GM23338 (cell line): ENCODE results near the gene CYB5B.

Experiments
- CREB1 ChIP-seq: fragments of 250-450 bp; sonication (Bioruptor Pico); IDR thresholded peaks from 2 replicates; pipeline ENCODE4 v1.5.0; 2020; ENCODE audit warnings: low read depth, mild to moderate bottlenecking, moderate library complexity
- EZH2phosphoT487 ChIP-seq: fragments of 200-600 bp; sonication (generic); IDR thresholded peaks from one replicate; pipeline ENCODE4 v1.8.1; 2018; ENCODE audit warnings: antibody characterized with exemption; ENCODE audit not compliant: unreplicated experiment
- TF ChIP-seq, protein P1 (sequence below), 2 experiments: fragments of 200-600 bp in 1 of 2; sonication (generic) in 1 of 2; conservative IDR thresholded peaks; 2 replicates each; pipeline versions ENCODE4 v1.5.1 to v1.6.1; 2016 to 2017; ENCODE audit warnings: antibody characterized with exemption in 2 of 2, low read depth in 2 of 2, mild to moderate bottlenecking in 2 of 2, moderate library complexity in 1 of 2

DNA sequence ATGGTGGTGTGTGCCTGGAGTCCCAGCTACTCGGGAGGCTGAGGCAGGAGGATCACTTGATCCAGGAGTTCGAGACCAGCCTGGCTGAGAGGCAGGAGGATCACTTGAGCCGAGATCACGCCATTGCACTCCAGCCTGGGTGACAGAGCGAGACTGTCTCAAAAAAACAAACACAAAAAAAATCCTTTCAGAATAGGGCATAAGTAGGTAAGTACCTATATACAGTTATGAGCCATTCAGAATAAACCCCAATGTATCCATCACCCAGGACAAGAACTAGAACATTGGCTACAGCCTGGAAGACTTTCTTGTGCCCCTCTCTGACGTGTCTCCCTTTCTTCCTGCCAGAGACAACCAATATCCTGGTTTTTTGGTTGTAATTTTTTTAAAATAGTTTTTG, 54.3 kb downstream of the CYB5B start:
- TF ChIP-seq, protein P1, sequence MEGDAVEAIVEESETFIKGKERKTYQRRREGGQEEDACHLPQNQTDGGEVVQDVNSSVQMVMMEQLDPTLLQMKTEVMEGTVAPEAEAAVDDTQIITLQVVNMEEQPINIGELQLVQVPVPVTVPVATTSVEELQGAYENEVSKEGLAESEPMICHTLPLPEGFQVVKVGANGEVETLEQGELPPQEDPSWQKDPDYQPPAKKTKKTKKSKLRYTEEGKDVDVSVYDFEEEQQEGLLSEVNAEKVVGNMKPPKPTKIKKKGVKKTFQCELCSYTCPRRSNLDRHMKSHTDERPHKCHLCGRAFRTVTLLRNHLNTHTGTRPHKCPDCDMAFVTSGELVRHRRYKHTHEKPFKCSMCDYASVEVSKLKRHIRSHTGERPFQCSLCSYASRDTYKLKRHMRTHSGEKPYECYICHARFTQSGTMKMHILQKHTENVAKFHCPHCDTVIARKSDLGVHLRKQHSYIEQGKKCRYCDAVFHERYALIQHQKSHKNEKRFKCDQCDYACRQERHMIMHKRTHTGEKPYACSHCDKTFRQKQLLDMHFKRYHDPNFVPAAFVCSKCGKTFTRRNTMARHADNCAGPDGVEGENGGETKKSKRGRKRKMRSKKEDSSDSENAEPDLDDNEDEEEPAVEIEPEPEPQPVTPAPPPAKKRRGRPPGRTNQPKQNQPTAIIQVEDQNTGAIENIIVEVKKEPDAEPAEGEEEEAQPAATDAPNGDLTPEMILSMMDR (conservative IDR thresholded peaks at IDR 0.05; ENCODE audit: low read depth in 2 of 2): no peak
- TF ChIP-seq CREB1 (CRISPR knock-in tag) (no peak), EZH2phosphoT487 (no peak)
